NCI-H2227 (cell line): Measurements from ENCODE around the gene ZNF319.

Experiments used
- DNase-seq: peaks from one replicate; lab custom pipeline; 2025; ENCODE audit not compliant: unreplicated experiment; lab: John Stamatoyannopoulos, UW

Gene ZNF319

GRCh38 chr16:57957673-57958392 lies 42.6 kb downstream of the ZNF319 start:
- no peak for DNase-seq

- DNase-seq, result no peak
Observed at GRCh38 chr16:57956924-57957672, 43.4 kb downstream of the ZNF319 start.

- no peak for DNase-seq
Observed at GRCh38 chr16:57956270-57956808, 44.1 kb downstream of the ZNF319 start.

GRCh38 chr16:57955572-57956188 lies 44.8 kb downstream of the ZNF319 start:
- no peak for DNase-seq

- DNase-seq, result no peak
Observed at GRCh38 chr16:57953857-57954256, 46.6 kb downstream of the ZNF319 start.

GRCh38 chr16:57952909-57953308 lies 47.6 kb downstream of the ZNF319 start:
- no peak for DNase-seq

GRCh38 chr16:57951204-57951960 lies 49.1 kb downstream of the ZNF319 start:
- no peak for DNase-seq

- DNase-seq, result no peak
Observed at GRCh38 chr16:57950382-57950781, 50.1 kb downstream of the ZNF319 start.

- DNase-seq, result no peak
Observed at GRCh38 chr16:57949595-57950238, 50.8 kb downstream of the ZNF319 start.

- no peak for DNase-seq
Observed at GRCh38 chr16:57949013-57949412, 51.5 kb downstream of the ZNF319 start.

- DNase-seq, result no peak
Observed at GRCh38 chr16:57948027-57948426, 52.4 kb downstream of the ZNF319 start.

- DNase-seq, result no peak
Observed at GRCh38 chr16:57947261-57947660, 53.2 kb downstream of the ZNF319 start.

- DNase-seq, result peak; percentile 21
Observed at GRCh38 chr16:57946181-57946801, 54.2 kb downstream of the ZNF319 start.

- no peak for DNase-seq
Observed at GRCh38 chr16:57945740-57946138, 54.7 kb downstream of the ZNF319 start.

GRCh38 chr16:57944970-57945739 lies 55.3 kb downstream of the ZNF319 start:
- no peak for DNase-seq
